ENCODE data around the gene RIMBP3C. TPM values are rescaled to one million over a fixed set of nuclear protein-coding genes. Genes with fewer than 3 reads are reported as not detected.

The RIMBP3C gene
- total and polyA plus RNA-seq, 3 donors from 2014 or later = 14.4 to 20.8 (median 17.5) TPM

DNA sequence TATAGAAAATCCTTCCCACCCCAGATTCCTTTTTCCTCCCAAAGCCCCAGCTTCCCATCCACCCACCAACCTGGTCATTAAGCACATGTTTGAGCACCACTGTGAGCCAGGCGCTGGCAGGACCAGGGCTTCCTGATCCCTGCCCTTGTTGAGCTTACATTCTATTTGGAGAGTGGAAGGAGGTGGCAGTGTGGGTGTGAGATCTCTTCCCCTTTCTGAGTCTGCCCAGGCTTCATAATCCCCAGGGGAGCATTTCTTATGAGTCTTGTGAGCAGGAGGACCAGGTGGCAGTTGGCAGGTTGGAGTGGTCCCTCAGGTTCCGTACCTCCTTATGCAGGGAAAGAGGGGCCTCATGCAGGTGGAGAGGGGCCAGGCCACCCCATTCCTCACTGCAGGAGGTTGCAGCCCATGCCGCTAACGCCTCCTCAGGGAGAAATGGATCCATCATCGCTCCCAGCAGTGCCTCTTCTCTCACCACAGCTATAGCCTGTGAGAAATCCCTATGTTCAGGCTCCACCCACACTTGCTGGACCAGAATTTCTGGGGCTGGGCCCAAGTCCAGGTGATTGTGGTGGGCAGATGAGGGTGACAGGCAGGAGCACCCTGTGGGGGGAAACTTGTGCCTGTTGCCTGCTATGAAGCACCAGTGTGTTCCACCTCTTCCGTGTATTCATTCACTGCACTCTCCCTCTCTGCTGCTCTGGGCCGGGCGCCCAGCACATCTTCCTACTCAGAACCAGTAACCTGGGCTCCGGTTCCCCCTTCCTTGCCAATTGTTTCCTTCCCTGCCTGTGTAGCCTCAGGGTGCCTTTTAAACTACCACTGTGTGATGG, 39.8 kb upstream of the RIMBP3C start:
- DNase-seq = no peak
- Histone ChIP-seq H3K4me1 (peaks cover 26% of the 10 kb centered on the region), H3K27ac (no peak overlapping the region)

DNA sequence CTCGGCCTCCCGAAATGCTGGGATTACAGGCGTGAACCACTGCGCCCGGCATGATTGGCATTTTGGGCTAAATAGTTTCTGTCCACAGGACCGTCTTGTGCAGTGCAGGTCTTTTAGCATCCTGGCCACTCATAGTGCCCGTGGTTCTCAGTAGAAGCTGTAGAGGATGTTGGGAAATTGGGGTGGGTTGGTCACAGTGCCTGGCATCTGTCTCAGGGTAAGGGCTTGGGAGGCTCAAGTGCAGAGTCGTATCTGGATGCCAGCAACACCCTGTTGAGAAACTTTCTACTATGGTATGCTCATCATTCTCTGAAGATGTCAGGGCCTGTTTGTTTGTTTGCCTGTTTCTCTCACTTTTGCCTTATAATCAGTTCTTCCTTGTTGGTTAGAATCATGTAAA, 38.1 kb upstream of the RIMBP3C start:
- Histone ChIP-seq H3K27me3 (no peaks in the 10 kb centered on the region), H3K36me3 (ENCODE audit: low read depth, missing control alignments) (no peaks in the 10 kb centered on the region), H3K27ac (no peak overlapping the region), H3K9me3 (no peaks in the 10 kb centered on the region), H3K4me3 (no peak overlapping the region), H3K4me1 (peaks cover 26% of the 10 kb centered on the region)
- TF ChIP-seq POLR2A (IDR thresholded peaks at IDR 0.05) = no peak
- TF ChIP-seq, protein P1, sequence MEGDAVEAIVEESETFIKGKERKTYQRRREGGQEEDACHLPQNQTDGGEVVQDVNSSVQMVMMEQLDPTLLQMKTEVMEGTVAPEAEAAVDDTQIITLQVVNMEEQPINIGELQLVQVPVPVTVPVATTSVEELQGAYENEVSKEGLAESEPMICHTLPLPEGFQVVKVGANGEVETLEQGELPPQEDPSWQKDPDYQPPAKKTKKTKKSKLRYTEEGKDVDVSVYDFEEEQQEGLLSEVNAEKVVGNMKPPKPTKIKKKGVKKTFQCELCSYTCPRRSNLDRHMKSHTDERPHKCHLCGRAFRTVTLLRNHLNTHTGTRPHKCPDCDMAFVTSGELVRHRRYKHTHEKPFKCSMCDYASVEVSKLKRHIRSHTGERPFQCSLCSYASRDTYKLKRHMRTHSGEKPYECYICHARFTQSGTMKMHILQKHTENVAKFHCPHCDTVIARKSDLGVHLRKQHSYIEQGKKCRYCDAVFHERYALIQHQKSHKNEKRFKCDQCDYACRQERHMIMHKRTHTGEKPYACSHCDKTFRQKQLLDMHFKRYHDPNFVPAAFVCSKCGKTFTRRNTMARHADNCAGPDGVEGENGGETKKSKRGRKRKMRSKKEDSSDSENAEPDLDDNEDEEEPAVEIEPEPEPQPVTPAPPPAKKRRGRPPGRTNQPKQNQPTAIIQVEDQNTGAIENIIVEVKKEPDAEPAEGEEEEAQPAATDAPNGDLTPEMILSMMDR (IDR thresholded peaks at IDR 0.05) = no peak
- 85 to 92% methylated on average over 7 to 8 of the region's 8 CpGs for WGBS, 2 donors
- no peak for DNase-seq
- intact Hi-C loops (cut with DNase I; ENCODE audit: low total_unique reads) = no loop called here

More for the DNA sequence above, 39.8 kb upstream of the RIMBP3C start:
- Histone ChIP-seq H3K9me3 (no peaks in the 10 kb centered on the region), H3K36me3 (ENCODE audit: low read depth, missing control alignments) (no peaks in the 10 kb centered on the region), H3K27me3 (no peaks in the 10 kb centered on the region), H3K4me3 (no peak overlapping the region)
- TF ChIP-seq POLR2A (IDR thresholded peaks at IDR 0.05) = no peak
- TF ChIP-seq, protein P1 (IDR thresholded peaks at IDR 0.05) = no peak
- 78 to 79% methylated on average over 9 of the region's 9 CpGs for WGBS, 2 donors
- intact Hi-C loops (cut with DNase I; ENCODE audit: low total_unique reads) = no loop called here

DNA sequence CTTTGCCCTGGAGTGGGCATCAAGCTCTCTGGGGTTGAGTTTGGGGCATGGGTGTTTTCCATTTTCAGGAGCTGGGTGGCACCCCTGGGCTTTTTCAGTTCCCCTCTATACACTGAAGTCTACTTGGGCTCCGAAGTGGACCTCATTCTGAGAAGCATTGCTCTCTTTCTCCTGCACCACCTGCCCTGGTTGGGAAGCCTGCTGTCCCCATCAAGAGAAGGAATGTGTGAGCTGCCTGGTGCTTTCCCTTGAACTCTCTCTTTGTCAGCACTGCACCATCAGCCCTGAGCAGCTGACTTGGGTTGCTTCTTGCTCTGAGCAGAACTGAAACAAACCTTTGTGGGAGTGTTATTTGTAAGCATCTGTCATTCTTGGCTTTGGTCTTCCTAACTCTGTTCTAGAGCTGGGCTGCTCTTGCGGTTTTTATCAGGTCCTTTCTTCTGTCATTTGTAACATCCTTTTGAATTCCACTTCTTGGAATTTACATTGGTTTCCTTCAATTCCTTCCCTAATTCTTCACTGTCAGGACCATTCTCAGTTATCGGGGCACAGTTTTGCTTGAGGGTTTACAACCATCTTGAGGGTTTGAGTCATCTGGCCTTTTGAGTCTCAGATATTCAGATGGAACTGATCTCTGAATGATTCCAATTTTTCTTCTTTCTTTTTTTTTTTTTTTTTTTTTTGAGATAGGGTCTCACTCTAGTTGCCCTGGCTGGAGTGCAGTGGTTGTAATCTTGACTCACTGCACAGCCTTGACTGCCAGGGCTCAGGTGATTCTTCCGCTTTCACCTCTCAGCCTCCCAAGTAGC, 36.7 kb upstream of the RIMBP3C start:
- no peak for TF ChIP-seq POLR2A (IDR thresholded peaks at IDR 0.05)
- TF ChIP-seq, protein P1 (IDR thresholded peaks at IDR 0.05) = no peak
- H3K9me3 ChIP-seq = no peaks in the 10 kb centered on the region
- H3K27ac ChIP-seq = no peak overlapping the region
- no peaks in the 10 kb centered on the region for H3K27me3 ChIP-seq
- peak; percentile 73 for DNase-seq
- no peaks in the 10 kb centered on the region for H3K36me3 ChIP-seq (ENCODE audit: low read depth, missing control alignments)
- 55 to 58% methylated on average over 4 of the region's 4 CpGs for WGBS, 2 donors
- intact Hi-C loops (cut with DNase I; ENCODE audit: low total_unique reads) = no loop called here
- no peak overlapping the region for H3K4me3 ChIP-seq
- H3K4me1 ChIP-seq = peaks cover 26% of the 10 kb centered on the region

DNA sequence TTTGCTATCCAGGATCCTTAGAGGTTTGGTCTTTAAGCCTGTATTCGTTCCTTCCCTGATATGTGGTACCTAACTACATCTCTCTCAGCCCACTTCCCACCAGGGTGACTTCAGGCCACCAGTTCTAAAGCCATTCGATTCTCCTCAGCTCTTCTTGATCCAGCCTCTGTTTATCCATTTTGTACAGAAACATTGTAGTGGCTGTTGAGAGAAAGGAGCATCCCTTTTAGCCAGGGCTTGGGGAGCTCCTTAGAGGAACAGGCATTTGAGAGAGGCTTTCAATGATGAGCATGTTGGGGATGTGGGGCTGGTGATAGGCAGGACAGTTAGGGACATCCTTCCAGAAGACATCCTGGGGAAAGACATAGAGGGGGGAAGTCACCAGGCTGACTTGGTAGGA, 34.1 kb upstream of the RIMBP3C start:
- 81 to 89% methylated on average over 2 of the region's 2 CpGs for WGBS, 2 donors
- H3K36me3 ChIP-seq (ENCODE audit: low read depth, missing control alignments) = no peaks in the 10 kb centered on the region
- no peak overlapping the region for H3K4me3 ChIP-seq
- peaks cover 23% of the 10 kb centered on the region for H3K4me1 ChIP-seq
- no peaks in the 10 kb centered on the region for H3K27me3 ChIP-seq
- intact Hi-C loops (cut with DNase I; ENCODE audit: low total_unique reads) = no loop called here
- no peaks in the 10 kb centered on the region for H3K9me3 ChIP-seq
- TF ChIP-seq POLR2A (IDR thresholded peaks at IDR 0.05) = no peak
- TF ChIP-seq, protein P1 (IDR thresholded peaks at IDR 0.05) = no peak
- H3K27ac ChIP-seq = no peak overlapping the region
- DNase-seq = no peak
